Right atrium auricular region (tissue), 2 donors: ENCODE measurements around the gene GABRR3. TPM values are rescaled to one million over a fixed set of nuclear protein-coding genes. Genes with fewer than 3 reads are reported as not detected.

Experiments
- DNase-seq: peaks from one replicate; pipeline ENCODE4 v3.0.0-alpha.2; 2019; ENCODE audit warnings: low spot score
- H3K27ac ChIP-seq, 2 donors: fragments of 200-600 bp; sonication (generic); 1 replicate in 1 of 2; 2 replicates in 1 of 2; pipeline ENCODE4 v1.5.1; 2016 to 2019
- H3K27me3 ChIP-seq, 2 donors: fragments of 200-600 bp; sonication (generic); one replicate each; pipeline versions ENCODE4 v1.5.1 to v1.6.0; 2017 to 2019
- H3K36me3 ChIP-seq: fragments of 200-600 bp; sonication (generic); one replicate; pipeline ENCODE4 v1.5.1; 2016
- H3K4me1 ChIP-seq, 2 donors: fragments of 200-600 bp; sonication (generic); one replicate each; pipeline versions ENCODE4 v1.5.1 to v1.6.0; 2017 to 2019
- H3K4me3 ChIP-seq, 2 donors: fragments of 200-600 bp; sonication (generic); 1 replicate in 1 of 2; 2 replicates in 1 of 2; pipeline ENCODE4 v1.5.1; 2017 to 2019; ENCODE audit warnings: mild to moderate bottlenecking in 1 of 2, moderate library complexity in 1 of 2
- H3K9me3 ChIP-seq, 2 donors: fragments of 200-600 bp; sonication (generic); one replicate each; pipeline ENCODE4 v1.5.1; 2019
- total RNA-seq, 2 donors: library from RNA; depleted of rRNA; stranded (reverse); fragments of >200 nt; gene quantifications; one replicate each; pipeline ENCODE4 v1.1.0, GENCODE V29; 2016
- TF ChIP-seq, protein P1 (sequence below), 2 donors: fragments of 200-600 bp; sonication (generic); IDR thresholded peaks; one replicate each; pipeline ENCODE4 v1.5.1; 2019; ENCODE audit warnings: antibody characterized with exemption in 2 of 2

GABRR3 gene
- total RNA-seq, 2 donors from 2014 or later: not detected

DNA sequence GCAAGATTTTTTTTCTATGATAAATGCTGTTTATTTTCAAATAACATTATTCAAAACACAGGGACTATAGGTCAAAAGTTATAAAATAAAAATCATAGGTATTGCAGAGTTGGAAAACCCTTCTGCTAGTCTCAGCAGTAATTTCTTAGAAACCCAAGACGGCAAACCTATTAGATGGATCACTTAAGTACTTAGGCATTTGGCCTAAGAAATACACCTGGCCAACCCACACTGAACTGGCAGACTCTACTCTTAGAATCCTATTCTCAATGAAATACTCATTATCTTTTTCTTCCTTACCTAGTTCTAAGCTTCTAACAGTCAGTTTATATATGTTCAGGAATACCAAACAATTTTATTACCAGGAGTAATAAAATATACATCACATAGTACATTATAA is 32.4 kb downstream of the GABRR3 start:
- DNase-seq: no peak
- H3K9me3 ChIP-seq: no peaks in the 10 kb centered on the region
- TF ChIP-seq, protein P1, sequence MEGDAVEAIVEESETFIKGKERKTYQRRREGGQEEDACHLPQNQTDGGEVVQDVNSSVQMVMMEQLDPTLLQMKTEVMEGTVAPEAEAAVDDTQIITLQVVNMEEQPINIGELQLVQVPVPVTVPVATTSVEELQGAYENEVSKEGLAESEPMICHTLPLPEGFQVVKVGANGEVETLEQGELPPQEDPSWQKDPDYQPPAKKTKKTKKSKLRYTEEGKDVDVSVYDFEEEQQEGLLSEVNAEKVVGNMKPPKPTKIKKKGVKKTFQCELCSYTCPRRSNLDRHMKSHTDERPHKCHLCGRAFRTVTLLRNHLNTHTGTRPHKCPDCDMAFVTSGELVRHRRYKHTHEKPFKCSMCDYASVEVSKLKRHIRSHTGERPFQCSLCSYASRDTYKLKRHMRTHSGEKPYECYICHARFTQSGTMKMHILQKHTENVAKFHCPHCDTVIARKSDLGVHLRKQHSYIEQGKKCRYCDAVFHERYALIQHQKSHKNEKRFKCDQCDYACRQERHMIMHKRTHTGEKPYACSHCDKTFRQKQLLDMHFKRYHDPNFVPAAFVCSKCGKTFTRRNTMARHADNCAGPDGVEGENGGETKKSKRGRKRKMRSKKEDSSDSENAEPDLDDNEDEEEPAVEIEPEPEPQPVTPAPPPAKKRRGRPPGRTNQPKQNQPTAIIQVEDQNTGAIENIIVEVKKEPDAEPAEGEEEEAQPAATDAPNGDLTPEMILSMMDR (IDR thresholded peaks at IDR 0.05): no peak
- no peaks in the 10 kb centered on the region for H3K4me1 ChIP-seq
- no peaks in the 10 kb centered on the region for H3K36me3 ChIP-seq
- H3K27me3 ChIP-seq: no peaks in the 10 kb centered on the region
- H3K27ac ChIP-seq: no peak overlapping the region
- H3K4me3 ChIP-seq: no peak overlapping the region

- H3K9me3 ChIP-seq: no peaks in the 10 kb centered on the region
- TF ChIP-seq, protein P1 (IDR thresholded peaks at IDR 0.05): no peak
- no peaks in the 10 kb centered on the region for H3K27me3 ChIP-seq
- H3K27ac ChIP-seq: no peak overlapping the region
- H3K4me1 ChIP-seq: no peaks in the 10 kb centered on the region
- no peaks in the 10 kb centered on the region for H3K36me3 ChIP-seq
- no peak overlapping the region for H3K4me3 ChIP-seq
- no peak for DNase-seq
Observed at GRCh38 chr3:97999994-98000393, 35.1 kb downstream of the GABRR3 start.

DNA sequence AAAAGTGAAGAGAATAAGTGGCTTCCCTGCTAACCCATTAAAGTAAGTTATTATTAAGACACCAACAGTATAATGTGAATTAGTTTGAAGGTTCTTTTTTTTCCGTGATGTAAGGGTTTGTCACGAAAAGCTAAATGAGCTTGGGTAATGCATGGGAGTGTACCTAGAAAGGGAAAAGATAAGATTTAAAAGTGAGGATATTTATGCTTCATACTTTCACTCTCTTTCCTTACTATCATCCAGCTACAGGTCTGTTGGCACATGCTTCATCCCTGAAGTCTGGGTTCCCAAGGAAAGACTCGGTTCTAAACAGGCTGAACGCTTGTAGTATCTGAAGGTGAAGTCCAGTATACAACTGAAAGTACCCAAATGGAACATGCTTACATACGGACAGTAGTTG is 36.0 kb downstream of the GABRR3 start:
- H3K27me3 ChIP-seq: no peaks in the 10 kb centered on the region
- no peaks in the 10 kb centered on the region for H3K4me1 ChIP-seq
- H3K4me3 ChIP-seq: no peak overlapping the region
- no peak for DNase-seq
- TF ChIP-seq, protein P1 (IDR thresholded peaks at IDR 0.05): no peak
- no peaks in the 10 kb centered on the region for H3K9me3 ChIP-seq
- H3K36me3 ChIP-seq: no peaks in the 10 kb centered on the region
- H3K27ac ChIP-seq: no peak overlapping the region

- Histone ChIP-seq H3K4me3 (no peak overlapping the region), H3K27me3 (no peaks in the 10 kb centered on the region), H3K27ac (no peak overlapping the region), H3K4me1 (no peaks in the 10 kb centered on the region), H3K36me3 (no peaks in the 10 kb centered on the region), H3K9me3 (no peaks in the 10 kb centered on the region)
- TF ChIP-seq, protein P1 (IDR thresholded peaks at IDR 0.05): no peak
- DNase-seq: no peak
Observed at GRCh38 chr3:97996988-97997387, 38.1 kb downstream of the GABRR3 start.

GRCh38 chr3:97994328-97994945 is 40.7 kb downstream of the GABRR3 start:
- no peak for DNase-seq
- H3K4me1 ChIP-seq: no peaks in the 10 kb centered on the region
- TF ChIP-seq, protein P1 (IDR thresholded peaks at IDR 0.05): no peak
- H3K9me3 ChIP-seq: no peaks in the 10 kb centered on the region
- H3K27me3 ChIP-seq: no peaks in the 10 kb centered on the region
- H3K4me3 ChIP-seq: no peak overlapping the region
- H3K27ac ChIP-seq: no peak overlapping the region
- no peaks in the 10 kb centered on the region for H3K36me3 ChIP-seq

GRCh38 chr3:97993526-97993925 is 41.6 kb downstream of the GABRR3 start:
- Histone ChIP-seq H3K9me3 (no peaks in the 10 kb centered on the region), H3K4me1 (no peaks in the 10 kb centered on the region), H3K4me3 (no peak overlapping the region), H3K27ac (no peak overlapping the region), H3K27me3 (no peaks in the 10 kb centered on the region), H3K36me3 (no peaks in the 10 kb centered on the region)
- TF ChIP-seq, protein P1 (IDR thresholded peaks at IDR 0.05): no peak
- DNase-seq: no peak
